Liver (tissue), 3 donors: Measurements from ENCODE around the gene COA8.

Source experiments
- JUND ChIP-seq, 2 donors: IDR thresholded peaks; 2 replicates each; pipeline ENCODE4 v1.6.1; 2016; ENCODE audit warnings: antibody characterized with exemption in 2 of 2
- YY1 ChIP-seq: IDR thresholded peaks from 2 replicates; pipeline ENCODE4 v1.6.1; 2016; ENCODE audit warnings: antibody characterized with exemption, mild to moderate bottlenecking
- TF ChIP-seq, protein P1 (sequence below): fragments of 150-350 bp; IDR thresholded peaks from 2 replicates; pipeline ENCODE4 v1.5.1; 2017; ENCODE audit warnings: improper control_type of control experiment, low read depth, low read length; ENCODE audit not compliant: missing input control
- donor health status: healthy.
- donor health status: healthy.

DNA sequence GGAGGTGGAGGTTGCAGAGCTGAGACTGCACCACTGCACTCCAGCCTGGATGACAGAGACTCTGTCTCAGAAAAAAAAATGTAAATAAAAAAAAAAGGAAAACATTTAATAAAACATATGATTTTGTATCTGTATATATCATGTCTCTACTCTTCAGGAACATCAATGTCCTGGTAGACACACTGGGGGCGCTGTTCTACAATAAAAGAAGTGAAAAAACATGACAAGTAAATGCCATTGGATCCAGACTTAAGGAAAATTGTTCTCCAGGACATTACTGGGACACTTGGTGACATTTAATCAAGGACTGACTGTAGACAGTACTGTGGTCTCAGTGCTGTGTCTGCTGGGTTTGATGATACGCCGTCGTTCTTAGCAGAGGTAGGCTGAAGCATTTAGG lies 50.8 kb downstream of the COA8 start:
- TF ChIP-seq JUND (IDR thresholded peaks at IDR 0.05): no peak
- no peak for TF ChIP-seq YY1
- TF ChIP-seq, protein P1, sequence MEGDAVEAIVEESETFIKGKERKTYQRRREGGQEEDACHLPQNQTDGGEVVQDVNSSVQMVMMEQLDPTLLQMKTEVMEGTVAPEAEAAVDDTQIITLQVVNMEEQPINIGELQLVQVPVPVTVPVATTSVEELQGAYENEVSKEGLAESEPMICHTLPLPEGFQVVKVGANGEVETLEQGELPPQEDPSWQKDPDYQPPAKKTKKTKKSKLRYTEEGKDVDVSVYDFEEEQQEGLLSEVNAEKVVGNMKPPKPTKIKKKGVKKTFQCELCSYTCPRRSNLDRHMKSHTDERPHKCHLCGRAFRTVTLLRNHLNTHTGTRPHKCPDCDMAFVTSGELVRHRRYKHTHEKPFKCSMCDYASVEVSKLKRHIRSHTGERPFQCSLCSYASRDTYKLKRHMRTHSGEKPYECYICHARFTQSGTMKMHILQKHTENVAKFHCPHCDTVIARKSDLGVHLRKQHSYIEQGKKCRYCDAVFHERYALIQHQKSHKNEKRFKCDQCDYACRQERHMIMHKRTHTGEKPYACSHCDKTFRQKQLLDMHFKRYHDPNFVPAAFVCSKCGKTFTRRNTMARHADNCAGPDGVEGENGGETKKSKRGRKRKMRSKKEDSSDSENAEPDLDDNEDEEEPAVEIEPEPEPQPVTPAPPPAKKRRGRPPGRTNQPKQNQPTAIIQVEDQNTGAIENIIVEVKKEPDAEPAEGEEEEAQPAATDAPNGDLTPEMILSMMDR: no peak
